GM10847 (cell line): ENCODE data around the gene FGB.

Experiments used
- POLR2A ChIP-seq: IDR thresholded peaks from 2 replicates; pipeline ENCODE4 v1.6.1; 2011; ENCODE audit not compliant: insufficient read length; ENCODE audit errors: extremely low read depth

The FGB gene

GRCh38 chr4:154585369-154586018 lies 22.7 kb downstream of the FGB start:
- TF ChIP-seq POLR2A, result no peak

- TF ChIP-seq POLR2A, result no peak
These were observed 23.7 kb downstream of the FGB start for GRCh38 chr4:154586296-154587033.

- no peak for TF ChIP-seq POLR2A
These were observed 25.4 kb downstream of the FGB start for GRCh38 chr4:154588198-154588597.

GRCh38 chr4:154589296-154590197 lies 26.7 kb downstream of the FGB start:
- no peak for TF ChIP-seq POLR2A

GRCh38 chr4:154590329-154591006 lies 27.7 kb downstream of the FGB start, which contains the start of gene FGA:
FGA (minus strand) TSS chr4:154590742; CDS start chr4:154590687, 55 bp downstream.
- no peak for TF ChIP-seq POLR2A

- no peak for TF ChIP-seq POLR2A
These were observed 29.1 kb downstream of the FGB start for GRCh38 chr4:154591890-154592289.

GRCh38 chr4:154593868-154594267 lies 31.1 kb downstream of the FGB start:
- TF ChIP-seq POLR2A, result no peak

- TF ChIP-seq POLR2A, result no peak
These were observed 33.0 kb downstream of the FGB start for GRCh38 chr4:154595807-154596206.

GRCh38 chr4:154597798-154598774 lies 35.3 kb downstream of the FGB start:
- TF ChIP-seq POLR2A, result no peak

- TF ChIP-seq POLR2A, result no peak
These were observed 39.7 kb downstream of the FGB start for GRCh38 chr4:154602404-154603020.

GRCh38 chr4:154603033-154603943 lies 40.5 kb downstream of the FGB start:
- no peak for TF ChIP-seq POLR2A

GRCh38 chr4:154604696-154605200 lies 41.9 kb downstream of the FGB start:
- TF ChIP-seq POLR2A, result no peak
